IMR-90 (cell line): ENCODE measurements around the gene TMEM161A. TPM values are rescaled to one million over a fixed set of nuclear protein-coding genes. Genes with fewer than 3 reads are reported as not detected.

ENCODE experiments used
- ATAC-seq: fragments of 200-7000 bp; cut with Tn5 transposase; 2 replicates; pipeline ENCODE4 v1.9.1; 2020; ENCODE audit warnings: low read depth, mild to moderate bottlenecking, moderate library complexity
- BruUV-seq: library from RNA; stranded (reverse); fragments of 400-500 nt; replicated peaks from 2 replicates; lab custom pipeline; 2021; lab: Mats Ljungman, UMichigan
- CTCF ChIA-PET: fragments of 300-600 bp; formaldehyde crosslinking; extraction: SDS; loops from one replicate; lab custom pipeline; 2021; ENCODE audit warnings: antibody characterized with exemption; lab: Yijun Ruan, JAX
- POLR2A ChIA-PET: fragments of 300-600 bp; sonication (Branson Sonifier 250); formaldehyde crosslinking; loops from one replicate; lab custom pipeline; 2022; ENCODE audit warnings: antibody characterized with exemption; ENCODE audit not compliant: unreplicated experiment; lab: Charles Lee
- DNase-seq: peaks from one replicate; pipeline ENCODE4 v3.0.0; 2013
- H2AFZ ChIP-seq: replicated peaks from 2 replicates; pipeline ENCODE3; 2013; ENCODE audit warnings: low read length, mild to moderate bottlenecking; ENCODE audit not compliant: poor library complexity
- H2AK5ac ChIP-seq: 2 replicates; pipeline ENCODE4 v1.6.1; 2013; ENCODE audit warnings: low read depth, low read length, inconsistent platforms
- H2AK9ac ChIP-seq: replicated peaks from 2 replicates; pipeline ENCODE3; 2013; ENCODE audit warnings: mild to moderate bottlenecking, low read depth, low read length, moderate library complexity; ENCODE audit not compliant: poor library complexity
- H2BK120ac ChIP-seq: 2 replicates; pipeline ENCODE4 v1.6.1; 2013; ENCODE audit warnings: low read depth, low read length, inconsistent platforms
- H2BK15ac ChIP-seq: 3 replicates; pipeline ENCODE4 v1.6.1; 2013; ENCODE audit warnings: low read depth, low read length, inconsistent platforms
- H2BK20ac ChIP-seq: 2 replicates; pipeline ENCODE4 v1.6.1; 2013; ENCODE audit warnings: low read depth, mild to moderate bottlenecking, inconsistent platforms, low read length, moderate library complexity
- H2BK5ac ChIP-seq: 2 replicates; pipeline ENCODE4 v1.6.1; 2013; ENCODE audit warnings: mild to moderate bottlenecking, low read depth, low read length, inconsistent platforms; ENCODE audit not compliant: poor library complexity, severe bottlenecking
- H3K14ac ChIP-seq: replicated peaks from 2 replicates; pipeline ENCODE4 v1.6.1; 2013; ENCODE audit warnings: low read depth, low read length, inconsistent platforms
- H3K18ac ChIP-seq: 2 replicates; pipeline ENCODE4 v1.6.1; 2013; ENCODE audit warnings: low read depth, low read length, control low read depth
- H3K23ac ChIP-seq: 2 replicates; pipeline ENCODE4 v1.6.1; 2013; ENCODE audit warnings: low read depth, low read length, inconsistent platforms
- H3K27ac ChIP-seq: 2 replicates; pipeline ENCODE4 v1.5.1; 2013; ENCODE audit warnings: mild to moderate bottlenecking, control low read depth, low read length; ENCODE audit not compliant: insufficient read depth
- H3K27me3 ChIP-seq: 2 replicates; pipeline ENCODE4 v1.6.1; 2013; ENCODE audit warnings: low read length; ENCODE audit not compliant: control insufficient read depth, insufficient read depth
- H3K36me3 ChIP-seq: 2 replicates; pipeline ENCODE4 v1.6.1; 2013; ENCODE audit warnings: low read length, mixed read lengths; ENCODE audit not compliant: control insufficient read depth, insufficient read depth
- H3K4ac ChIP-seq: 2 replicates; pipeline ENCODE4 v1.6.1; 2013; ENCODE audit warnings: low read depth, low read length, inconsistent platforms
- H3K4me1 ChIP-seq: 2 replicates; pipeline ENCODE4 v1.6.1; 2013; ENCODE audit warnings: low read length, mixed read lengths; ENCODE audit not compliant: control insufficient read depth, insufficient read depth
- H3K4me2 ChIP-seq: 2 replicates; pipeline ENCODE4 v1.6.1; 2013; ENCODE audit warnings: low read depth, mild to moderate bottlenecking, control low read depth, low read length, moderate library complexity
- H3K4me3 ChIP-seq: 2 replicates; pipeline ENCODE4 v1.5.1; 2013; ENCODE audit warnings: low read depth, mild to moderate bottlenecking, control low read depth, low read length, moderate library complexity; ENCODE audit not compliant: insufficient read depth
- H3K56ac ChIP-seq: 2 replicates; pipeline ENCODE4 v1.6.1; 2013; ENCODE audit warnings: low read length, inconsistent platforms; ENCODE audit not compliant: insufficient read depth; ENCODE audit errors: extremely low read depth
- H3K79me1 ChIP-seq, 2 experiments: 2 replicates each; pipeline ENCODE4 v1.6.1; 2013; ENCODE audit warnings: low read length in 2 of 2, inconsistent platforms in 1 of 2, low read depth in 1 of 2
- H3K9ac ChIP-seq: 2 replicates; pipeline ENCODE4 v1.6.1; 2013; ENCODE audit warnings: low read depth, low read length, control low read depth
- H3K9me1 ChIP-seq: 2 replicates; pipeline ENCODE4 v1.6.1; 2013; ENCODE audit warnings: low read length, inconsistent platforms; ENCODE audit not compliant: insufficient read depth
- H3K9me3 ChIP-seq: 2 replicates; pipeline ENCODE4 v1.6.1; 2013; ENCODE audit warnings: low read length; ENCODE audit not compliant: control insufficient read depth, insufficient read depth
- H4K20me1 ChIP-seq: 2 replicates; pipeline ENCODE4 v1.6.1; 2013; ENCODE audit warnings: low read length, inconsistent platforms; ENCODE audit not compliant: insufficient read depth
- H4K5ac ChIP-seq: 2 replicates; pipeline ENCODE4 v1.6.1; 2013; ENCODE audit warnings: mild to moderate bottlenecking, low read depth, low read length, control low read depth
- H4K8ac ChIP-seq, 2 experiments: 2 replicates each; pipeline ENCODE4 v1.6.1; 2013; ENCODE audit warnings: low read depth in 2 of 2, low read length in 2 of 2, control low read depth in 1 of 2, inconsistent platforms in 1 of 2
- H4K91ac ChIP-seq: 2 replicates; pipeline ENCODE4 v1.6.1; 2013; ENCODE audit warnings: low read depth, low read length, inconsistent platforms; ENCODE audit not compliant: insufficient read depth
- BHLHE40 ChIP-seq: fragments of 150-350 bp; IDR thresholded peaks from 2 replicates; pipeline ENCODE4 v1.6.1; 2016; ENCODE audit warnings: mild to moderate bottlenecking, low read depth, low read length
- MAZ ChIP-seq: IDR thresholded peaks from 2 replicates; pipeline ENCODE4 v1.6.1; 2012; ENCODE audit warnings: low read depth, mild to moderate bottlenecking, low read length, improper control_type of control experiment, moderate library complexity, borderline replicate concordance
- NFE2L2 ChIP-seq: fragments of 150-350 bp; IDR thresholded peaks from 2 replicates; pipeline ENCODE4 v1.6.1; 2016; ENCODE audit warnings: low read depth, mild to moderate bottlenecking, low read length
- POLR2A ChIP-seq: IDR thresholded peaks from 2 replicates; pipeline ENCODE4 v1.6.1; 2012; ENCODE audit warnings: mild to moderate bottlenecking, low read depth, low read length
- RCOR1 ChIP-seq: IDR thresholded peaks from 2 replicates; pipeline ENCODE4 v1.6.1; 2012; ENCODE audit warnings: mild to moderate bottlenecking, low read length, improper control_type of control experiment; ENCODE audit not compliant: insufficient replicate concordance
- SMC3 ChIP-seq: fragments of 150-350 bp; IDR thresholded peaks from 2 replicates; pipeline ENCODE4 v1.6.1; 2016; ENCODE audit warnings: low read depth, mild to moderate bottlenecking, antibody characterized with exemption, low read length, moderate library complexity
- WGBS, 2 experiments: methylation state at CpG; one replicate each; pipeline versions ENCODE4 v1.1.5 to v1.1.7; 2013; ENCODE audit warnings: missing lambda C conversion rate in 2 of 2; ENCODE audit not compliant: insufficient read length in 1 of 2; ENCODE audit errors: extremely low coverage in 2 of 2; 5-methylcytosine and 5-hydroxymethylcytosine counted together
- dilution Hi-C: fragments of 300-500 bp; cut with HindIII; formaldehyde crosslinking; loops from one replicate; pipeline ENCODE4 v1.14.3; 2018; ENCODE audit warnings: low sequenced_read_pairs; ENCODE audit not compliant: unreplicated experiment
- in situ Hi-C: fragments of 300-500 bp; cut with MboI; formaldehyde crosslinking; loops from 3 replicates; pipeline ENCODE4 v1.14.3; 2019; ENCODE audit warnings: low sequenced_read_pairs, inconsistent platforms, mixed read lengths
- intact Hi-C: fragments of 100-400 bp; cut with micrococcal nuclease; formaldehyde crosslinking; loops from 2 replicates; pipeline ENCODE4 v1.10.0; 2022
- polyA plus RNA-seq, 3 experiments: library from polyadenylated mRNA; depleted of rRNA; stranded (reverse); fragments of >200 nt; gene quantifications; 2 replicates each; pipeline ENCODE4 v1.2.3, GENCODE V29; 2012; ENCODE audit warnings: low replicate concordance in 1 of 3
- total RNA-seq: library from RNA; depleted of rRNA; stranded (reverse); fragments of >200 nt; gene quantifications from 2 replicates; pipeline ENCODE4 v1.2.3, GENCODE V29; 2012
- TF ChIP-seq, protein P1 (sequence below): fragments of 150-350 bp; IDR thresholded peaks from 2 replicates; pipeline ENCODE4 v1.6.1; 2017; ENCODE audit warnings: mild to moderate bottlenecking, antibody characterized with exemption, low read length, low read depth
- TF ChIP-seq, protein P2 (sequence below): conservative IDR thresholded peaks from 2 replicates; pipeline ENCODE4 v1.5.1; 2012; ENCODE audit warnings: mild to moderate bottlenecking, low read depth, low read length, improper control_type of control experiment
- TF ChIP-seq, protein P3 (sequence below): fragments of 150-350 bp; IDR thresholded peaks from 2 replicates; pipeline ENCODE4 v1.6.1; 2016; ENCODE audit warnings: low read depth, mild to moderate bottlenecking, low read length, moderate library complexity, borderline replicate concordance

Gene TMEM161A
- total and polyA plus RNA-seq, 2 of the 4 experiments (the other 2 are of a cell fraction): 11.1 to 34.8 TPM

DNA sequence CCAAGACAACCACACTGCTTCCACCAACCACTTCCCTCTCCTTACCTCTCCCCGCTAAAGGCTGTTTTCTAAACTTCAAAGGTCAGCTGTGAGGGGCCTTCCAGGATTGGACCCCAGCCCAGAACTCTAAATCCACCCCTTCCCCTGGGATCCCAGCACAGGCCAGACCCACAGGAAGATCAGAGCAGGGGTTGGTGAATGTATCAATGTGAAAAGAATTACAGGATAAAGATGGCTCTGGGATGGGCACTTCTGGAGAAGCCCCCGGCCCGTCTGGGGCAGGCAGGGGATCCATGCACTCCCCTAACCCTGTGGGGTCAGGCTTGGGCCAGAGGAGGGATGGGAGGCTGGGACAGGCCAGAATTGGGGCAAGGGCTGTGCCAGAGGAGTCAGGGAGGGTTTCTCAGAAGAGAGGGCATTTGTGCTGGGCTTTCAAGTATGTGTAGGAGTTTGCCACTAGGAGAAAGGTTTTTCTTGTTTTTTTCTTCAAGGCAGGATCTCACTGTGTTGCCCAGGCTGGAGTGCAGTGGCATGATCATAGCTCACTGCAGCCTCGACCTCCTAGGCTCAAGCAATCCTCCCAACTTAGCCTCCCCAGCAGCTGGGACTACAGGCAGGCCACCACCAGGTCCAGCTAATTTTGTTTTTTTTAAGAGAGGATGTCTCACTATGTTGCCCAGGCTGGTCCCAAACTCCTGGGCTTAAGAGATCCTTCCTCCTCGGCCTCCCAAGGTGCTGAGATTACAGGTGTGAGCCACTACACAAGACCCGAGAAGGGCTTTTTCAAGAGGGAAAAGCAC is 32.8 kb upstream of the TMEM161A start (continued):
- TF ChIP-seq MAZ: no peak

DNA sequence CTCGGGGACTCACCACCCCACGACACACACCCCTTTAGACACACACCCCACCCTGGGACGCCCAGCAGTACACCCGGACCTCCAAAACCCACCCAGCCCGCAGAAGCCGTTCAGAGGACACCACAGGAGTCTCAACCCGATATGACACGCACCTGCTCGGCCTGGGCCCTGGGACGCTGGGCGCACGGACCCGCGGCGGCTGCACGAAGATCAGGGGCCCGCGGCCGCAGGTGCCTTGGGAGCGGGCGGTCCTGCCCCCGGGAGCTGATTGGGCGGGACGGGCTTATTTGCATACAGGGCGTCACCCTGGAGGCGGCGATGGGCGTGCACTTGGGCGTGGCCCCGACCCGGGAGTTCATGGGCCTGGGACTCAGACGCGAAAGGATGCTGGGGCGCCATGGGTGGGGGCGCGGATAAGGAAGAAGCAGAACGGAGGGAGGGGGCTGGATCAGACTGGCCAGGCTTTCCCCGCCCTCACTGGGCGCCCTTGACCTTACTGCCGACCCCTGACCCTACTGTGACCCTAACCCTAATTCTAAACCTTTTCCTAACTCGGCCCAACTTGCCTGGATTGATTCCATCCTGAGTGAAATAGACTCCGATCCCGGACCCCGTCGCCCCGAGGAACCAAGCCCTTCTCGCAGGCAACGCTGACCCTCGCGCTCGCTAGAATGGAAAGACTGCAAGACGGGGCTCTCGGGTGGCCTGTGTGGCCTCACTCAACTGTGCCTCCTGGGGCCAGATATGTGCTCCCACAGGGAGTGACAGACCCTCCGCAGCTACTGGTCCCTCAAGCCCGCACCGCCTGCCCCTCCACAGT is 32.0 kb upstream of the TMEM161A start, which contains the start of gene MEF2B:
Gene MEF2B, minus strand, starts transcription at position 211 of the 820 bp plus-strand sequence. CDS start 19,528 bp downstream, outside the sequence.
- Histone ChIP-seq H3K4me3 (no peak within 1 kb of the TSS), H2BK5ac (no peak within 1 kb of the TSS)
- POLR2A ChIA-PET: no interaction called here
- TF ChIP-seq POLR2A (no peak), NFE2L2 (no peak), RCOR1 (no peak), BHLHE40 (no peak), MAZ (no peak), SMC3 (no peak)
- TF ChIP-seq, protein P1, sequence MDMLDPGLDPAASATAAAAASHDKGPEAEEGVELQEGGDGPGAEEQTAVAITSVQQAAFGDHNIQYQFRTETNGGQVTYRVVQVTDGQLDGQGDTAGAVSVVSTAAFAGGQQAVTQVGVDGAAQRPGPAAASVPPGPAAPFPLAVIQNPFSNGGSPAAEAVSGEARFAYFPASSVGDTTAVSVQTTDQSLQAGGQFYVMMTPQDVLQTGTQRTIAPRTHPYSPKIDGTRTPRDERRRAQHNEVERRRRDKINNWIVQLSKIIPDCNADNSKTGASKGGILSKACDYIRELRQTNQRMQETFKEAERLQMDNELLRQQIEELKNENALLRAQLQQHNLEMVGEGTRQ: no peak
- TF ChIP-seq, protein P2, sequence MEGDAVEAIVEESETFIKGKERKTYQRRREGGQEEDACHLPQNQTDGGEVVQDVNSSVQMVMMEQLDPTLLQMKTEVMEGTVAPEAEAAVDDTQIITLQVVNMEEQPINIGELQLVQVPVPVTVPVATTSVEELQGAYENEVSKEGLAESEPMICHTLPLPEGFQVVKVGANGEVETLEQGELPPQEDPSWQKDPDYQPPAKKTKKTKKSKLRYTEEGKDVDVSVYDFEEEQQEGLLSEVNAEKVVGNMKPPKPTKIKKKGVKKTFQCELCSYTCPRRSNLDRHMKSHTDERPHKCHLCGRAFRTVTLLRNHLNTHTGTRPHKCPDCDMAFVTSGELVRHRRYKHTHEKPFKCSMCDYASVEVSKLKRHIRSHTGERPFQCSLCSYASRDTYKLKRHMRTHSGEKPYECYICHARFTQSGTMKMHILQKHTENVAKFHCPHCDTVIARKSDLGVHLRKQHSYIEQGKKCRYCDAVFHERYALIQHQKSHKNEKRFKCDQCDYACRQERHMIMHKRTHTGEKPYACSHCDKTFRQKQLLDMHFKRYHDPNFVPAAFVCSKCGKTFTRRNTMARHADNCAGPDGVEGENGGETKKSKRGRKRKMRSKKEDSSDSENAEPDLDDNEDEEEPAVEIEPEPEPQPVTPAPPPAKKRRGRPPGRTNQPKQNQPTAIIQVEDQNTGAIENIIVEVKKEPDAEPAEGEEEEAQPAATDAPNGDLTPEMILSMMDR: no peak
- TF ChIP-seq, protein P3, sequence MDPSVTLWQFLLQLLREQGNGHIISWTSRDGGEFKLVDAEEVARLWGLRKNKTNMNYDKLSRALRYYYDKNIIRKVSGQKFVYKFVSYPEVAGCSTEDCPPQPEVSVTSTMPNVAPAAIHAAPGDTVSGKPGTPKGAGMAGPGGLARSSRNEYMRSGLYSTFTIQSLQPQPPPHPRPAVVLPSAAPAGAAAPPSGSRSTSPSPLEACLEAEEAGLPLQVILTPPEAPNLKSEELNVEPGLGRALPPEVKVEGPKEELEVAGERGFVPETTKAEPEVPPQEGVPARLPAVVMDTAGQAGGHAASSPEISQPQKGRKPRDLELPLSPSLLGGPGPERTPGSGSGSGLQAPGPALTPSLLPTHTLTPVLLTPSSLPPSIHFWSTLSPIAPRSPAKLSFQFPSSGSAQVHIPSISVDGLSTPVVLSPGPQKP: no peak

More for the DNA sequence above, 32.0 kb upstream of the TMEM161A start, which contains the start of gene MEF2B:
- Histone ChIP-seq H4K91ac (peak within 1 kb of the TSS; percentile 99), H3K4me2 (peak within 1 kb of the TSS; percentile 51; the same call in 1 of the 2 replicates), H4K5ac (peak within 1 kb of the TSS; percentile 66), H4K8ac (peak within 1 kb of the TSS; percentile 10 to 92; a peak in 1 of 4 replicates), H3K9me1 (peaks cover 11% of the 10 kb centered on the region), H3K27ac (no peak within 1 kb of the TSS), H2AK9ac (peak within 1 kb of the TSS; percentile 23), H2BK15ac (peak within 1 kb of the TSS; percentile 41; the same call in 2 of the 3 replicates), H3K36me3 (no peaks in the 10 kb centered on the region), H3K4ac (peak within 1 kb of the TSS; percentile 98; the same call in 1 of the 2 replicates), H2BK20ac (peak within 1 kb of the TSS; percentile 6; the same call in 1 of the 2 replicates), H2BK120ac (peak within 1 kb of the TSS; percentile 35), H3K14ac (no peak within 1 kb of the TSS), H3K18ac (peak within 1 kb of the TSS; percentile 54; the same call in 1 of the 2 replicates), H4K20me1 (no peaks in the 10 kb centered on the region), H3K9me3 (no peaks in the 10 kb centered on the region), H3K79me1 (no peaks in the 10 kb centered on the region), H2AFZ (peak within 1 kb of the TSS; percentile 64), H2AK5ac (peak within 1 kb of the TSS; percentile 98), H3K23ac (no peak within 1 kb of the TSS), H3K27me3 (no peaks in the 10 kb centered on the region), H3K9ac (no peak within 1 kb of the TSS), H3K56ac (no peak within 1 kb of the TSS; the same call in 1 of the 2 replicates), H3K4me1 (peaks cover 24% of the 10 kb centered on the region)
- in situ Hi-C loops (no loop called here), dilution Hi-C loops (no loop called here), intact Hi-C loops (loop anchor here (10.0 kb wide), 1 partner anchor 105 kb away; the partner anchor contains the start of gene SLC25A42)
- WGBS, 2 experiments: 28% methylated on average over 30 of the region's 56 CpGs; no CpG with 5 or more reads in 1 of the 2 experiments
- DNase-seq: peak; percentile 30
- ATAC-seq: peak; percentile 75
- CTCF ChIA-PET: interaction anchor here (0.6 kb wide), 1 partner anchor 322 kb away, joined by 5 read pairs; no protein-coding TSS in a partner anchor
- BruUV-seq: no TSS peak
